Activated B cell treated with CpG ODN at 0.5 μM for 24 hours (primary cell): ENCODE data around the gene RALGAPB. TPM values are rescaled to one million over a fixed set of nuclear protein-coding genes. Genes with fewer than 3 reads are reported as not detected.

Source experiments
- ATAC-seq: fragments of 200-7000 bp; cut with Tn5 transposase; one replicate; pipeline ENCODE4 v1.10.0; 2021; ENCODE audit warnings: low read depth, mild to moderate bottlenecking, moderate library complexity
- CTCF ChIA-PET: fragments of 350-600 bp; sonication (Branson Sonifier 250); formaldehyde crosslinking; loops from one replicate; lab custom pipeline; 2021; ENCODE audit warnings: antibody characterized with exemption; lab: Charles Lee
- POLR2A ChIA-PET: fragments of 350-600 bp; sonication (Branson Sonifier 250); formaldehyde crosslinking; loops from one replicate; lab custom pipeline; 2021; ENCODE audit warnings: antibody characterized with exemption; lab: Charles Lee
- DNase-seq: peaks from one replicate; pipeline ENCODE4 v3.0.0; 2022
- H3K27ac Mint-ChIP-seq: one replicate; pipeline ENCODE4 v1.8.0; 2020; ENCODE audit warnings: mixed read lengths
- H3K27me3 Mint-ChIP-seq: one replicate; pipeline ENCODE4 v1.8.0; 2021; ENCODE audit warnings: mixed read lengths
- H3K36me3 Mint-ChIP-seq: one replicate; pipeline ENCODE4 v1.8.0; 2021; ENCODE audit warnings: low read depth, mixed read lengths
- H3K4me1 Mint-ChIP-seq: one replicate; pipeline ENCODE4 v1.8.0; 2021; ENCODE audit warnings: mixed read lengths
- H3K4me3 Mint-ChIP-seq: one replicate; pipeline ENCODE4 v1.8.0; 2020; ENCODE audit warnings: mild to moderate bottlenecking, mixed read lengths
- H3K9me3 Mint-ChIP-seq: one replicate; pipeline ENCODE4 v1.8.0; 2020; ENCODE audit warnings: mixed read lengths
- CTCF ChIP-seq: fragments of 200-600 bp; IDR thresholded peaks from one replicate; pipeline ENCODE4 v1.8.0; 2022; ENCODE audit warnings: antibody characterized with exemption, mild to moderate bottlenecking
- intact Hi-C: fragments of 100-400 bp; cut with micrococcal nuclease; formaldehyde crosslinking; loops from one replicate; pipeline ENCODE4 v1.15.1; 2024
- total RNA-seq: library from RNA; stranded (reverse); gene quantifications from 2 replicates; pipeline ENCODE4 v1.2.3, GENCODE V29; 2022

Gene RALGAPB
- 40.2 and 48.3 TPM in 2 replicates for total RNA-seq

GRCh38 chr20:38472513-38473366 lies at the start of gene RALGAPB:
Gene RALGAPB (plus strand): TSS chr20:38472843. CDS start chr20:38488433, 15,590 bp downstream.
- Mint-ChIP-seq H3K27ac (peak within 1 kb of the TSS; percentile 85), H3K4me3 (peak within 1 kb of the TSS; percentile 91), H3K36me3 (peaks cover 11% of the 10 kb centered on the region), H3K9me3 (no peaks in the 10 kb centered on the region), H3K4me1 (peaks cover 44% of the 10 kb centered on the region), H3K27me3 (no peaks in the 10 kb centered on the region)
- POLR2A ChIA-PET: interaction anchor here (0.6 to 2.7 kb wide), 10 partner anchors 8 to 490 kb away, joined by 3 to 45 read pairs (median 4); partner anchors contain the start of genes DHX35, RPRD1B, SNHG17 and TTI1
- TF ChIP-seq CTCF: no peak
- CTCF ChIA-PET: interaction anchor here (1.1 to 3.8 kb wide), 3 partner anchors 26 to 40 kb away, joined by 3 to 33 read pairs (median 17); partner anchors contain the start of gene SNHG17
- DNase-seq: peak; percentile 95
- intact Hi-C loops: loop anchor here (1.0 to 5.0 kb wide), 4 partner anchors 26 to 490 kb away; partner anchors contain the start of genes ACTR5, DHX35 and SNHG17
- ATAC-seq: peak; percentile 88

- ChIA-PET POLR2A (interaction anchor here (0.6 to 1.3 kb wide), 2 partner anchors 12 to 55 kb away, joined by 3 to 4 read pairs; partner anchors contain the start of gene SNHG17), CTCF (interaction anchor here (1.2 to 1.5 kb wide), 2 partner anchors 12 to 23 kb away, joined by 3 to 5 read pairs; partner anchors contain the start of gene SNHG17)
- ATAC-seq (no peak), DNase-seq (no peak)
- H3K27ac Mint-ChIP-seq: peak overlapping the region; percentile 31
- peaks cover 9% of the 10 kb centered on the region for H3K4me1 Mint-ChIP-seq
- peaks cover 98% of the 10 kb centered on the region for H3K36me3 Mint-ChIP-seq
- H3K4me3 Mint-ChIP-seq: no peak overlapping the region
- intact Hi-C loops: no loop called here
- no peaks in the 10 kb centered on the region for H3K9me3 Mint-ChIP-seq
- H3K27me3 Mint-ChIP-seq: no peaks in the 10 kb centered on the region
- no peak for TF ChIP-seq CTCF
Observed at GRCh38 chr20:38423541-38423940, 49.1 kb upstream of the RALGAPB start.

DNA sequence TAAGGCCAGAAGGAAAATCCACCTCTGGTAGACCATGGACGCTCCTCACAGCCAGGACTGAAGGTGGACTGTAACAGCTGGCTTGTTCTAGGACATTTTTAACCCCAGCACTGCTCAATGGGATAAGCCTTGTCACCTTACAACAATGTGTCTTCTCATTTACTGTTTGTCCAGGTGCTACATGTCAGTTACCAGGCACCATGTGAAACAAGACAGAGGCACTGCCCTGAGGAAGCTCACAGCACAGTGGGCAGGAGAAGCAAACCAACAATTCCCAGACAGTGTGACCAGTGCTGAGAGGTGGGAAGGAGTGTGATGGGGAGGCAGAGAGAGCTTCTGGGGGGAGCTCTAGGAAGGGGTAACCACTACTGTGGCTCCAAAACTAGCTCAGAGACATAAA lies 48.2 kb upstream of the RALGAPB start:
- H3K27me3 Mint-ChIP-seq: no peaks in the 10 kb centered on the region
- intact Hi-C loops: no loop called here
- peaks cover 9% of the 10 kb centered on the region for H3K4me1 Mint-ChIP-seq
- no peak overlapping the region for H3K4me3 Mint-ChIP-seq
- POLR2A ChIA-PET: interaction anchor here (1.3 kb wide), 1 partner anchor 11 kb away, joined by 4 read pairs; the partner anchor contains the start of gene SNHG17
- no peaks in the 10 kb centered on the region for H3K9me3 Mint-ChIP-seq
- DNase-seq: no peak
- no peak for ATAC-seq
- no peak overlapping the region for H3K27ac Mint-ChIP-seq
- peaks cover 98% of the 10 kb centered on the region for H3K36me3 Mint-ChIP-seq
- TF ChIP-seq CTCF: no peak
- CTCF ChIA-PET: interaction anchor here (1.2 to 1.5 kb wide), 2 partner anchors 11 to 22 kb away, joined by 3 to 5 read pairs; partner anchors contain the start of gene SNHG17

- no peak for TF ChIP-seq CTCF
- ChIA-PET POLR2A (interaction anchor here (0.6 to 0.9 kb wide), 2 partner anchors 8 to 209 kb away, joined by 4 to 5 read pairs; partner anchors contain the start of gene SNHG17), CTCF (no interaction called here)
- H3K9me3 Mint-ChIP-seq: no peaks in the 10 kb centered on the region
- intact Hi-C loops: no loop called here
- no peak for DNase-seq
- no peak for ATAC-seq
- H3K4me1 Mint-ChIP-seq: peaks cover 9% of the 10 kb centered on the region
- no peak overlapping the region for H3K27ac Mint-ChIP-seq
- H3K36me3 Mint-ChIP-seq: peaks cover 95% of the 10 kb centered on the region
- H3K27me3 Mint-ChIP-seq: no peaks in the 10 kb centered on the region
- H3K4me3 Mint-ChIP-seq: no peak overlapping the region
Observed at GRCh38 chr20:38426006-38426897, 46.4 kb upstream of the RALGAPB start.
